Stimulated activated CD4-positive, alpha-beta T cell treated with anti-CD3 and anti-CD28 coated beads, Interleukin-12 subunit alpha, Interleukin-12 subunit beta, amount 100 ng/mL, for 4 hours (primary cell): ENCODE measurements around the gene LGALS1.
"Not testable (repeated sequence)": the region's sequence is repeated elsewhere in the genome, so short reads cannot be mapped to it uniquely, and the experiment has no call there.

Experiments used
- DNase-seq: peaks from one replicate; pipeline ENCODE4 v3.0.0-alpha.2; 2020

LGALS1 gene

GRCh38 chr22:37692627-37693285 lies 17.3 kb downstream of the LGALS1 start:
- DNase-seq = no peak

- not testable (repeated sequence) for DNase-seq
Measured at GRCh38 chr22:37694131-37694530, 18.7 kb downstream of the LGALS1 start.

GRCh38 chr22:37696260-37696656 lies 20.8 kb downstream of the LGALS1 start:
- not testable (repeated sequence) for DNase-seq

GRCh38 chr22:37696657-37697537 lies 21.5 kb downstream of the LGALS1 start, which contains the start of gene TRIOBP:
Gene TRIOBP (plus strand): TSS chr22:37697048. CDS start chr22:37701366, 4,318 bp downstream.
- peak; percentile 77 for DNase-seq

GRCh38 chr22:37697538-37697835 lies 22.1 kb downstream of the LGALS1 start:
- DNase-seq = no peak

- DNase-seq = no peak
Measured at GRCh38 chr22:37701141-37701786, 25.8 kb downstream of the LGALS1 start.

- DNase-seq = no peak
Measured at GRCh38 chr22:37703906-37704305, 28.5 kb downstream of the LGALS1 start.

GRCh38 chr22:37704645-37705044 lies 29.2 kb downstream of the LGALS1 start:
- no peak for DNase-seq

- no peak for DNase-seq
Measured at GRCh38 chr22:37705205-37705604, 29.8 kb downstream of the LGALS1 start.

GRCh38 chr22:37708580-37709444 lies 33.4 kb downstream of the LGALS1 start:
- no peak for DNase-seq

GRCh38 chr22:37709445-37709765 lies 34.0 kb downstream of the LGALS1 start:
- no peak for DNase-seq

- DNase-seq = no peak
Measured at GRCh38 chr22:37710675-37711074, 35.2 kb downstream of the LGALS1 start.

GRCh38 chr22:37711490-37711889 lies 36.1 kb downstream of the LGALS1 start:
- no peak for DNase-seq

GRCh38 chr22:37713761-37714160 lies 38.3 kb downstream of the LGALS1 start:
- DNase-seq = no peak

GRCh38 chr22:37714634-37715033 lies 39.2 kb downstream of the LGALS1 start:
- DNase-seq = no peak

- DNase-seq = no peak
Measured at GRCh38 chr22:37715760-37716159, 40.3 kb downstream of the LGALS1 start.

GRCh38 chr22:37716708-37717107 lies 41.3 kb downstream of the LGALS1 start:
- DNase-seq = no peak

- DNase-seq = not testable (repeated sequence)
Measured at GRCh38 chr22:37717235-37717634, 41.8 kb downstream of the LGALS1 start.

- not testable (repeated sequence) for DNase-seq
Measured at GRCh38 chr22:37717746-37718305, 42.4 kb downstream of the LGALS1 start.

- DNase-seq = no peak
Measured at GRCh38 chr22:37725551-37726240, 50.3 kb downstream of the LGALS1 start.

GRCh38 chr22:37726241-37726887 lies 50.9 kb downstream of the LGALS1 start:
- no peak for DNase-seq
